Spleen (tissue), 7 donors: ENCODE results near the gene PPP1R9A.

Source experiments
- CTCF ChIP-seq, 11 experiments: fragments of 200-600 bp in 7 of 11; fragments of 450-650 bp in 4 of 11; sonication (generic) in 4 of 11; IDR thresholded peaks in 8 of 11; conservative IDR thresholded peaks in 3 of 11; 1 replicate in 7 of 11; 2 replicates in 4 of 11; pipeline versions ENCODE4 v1.4.0 to v1.8.0; 2016 to 2021; ENCODE audit warnings: antibody characterized with exemption in 11 of 11, inconsistent platforms in 4 of 11, mild to moderate bottlenecking in 1 of 11
- POLR2A ChIP-seq, 3 donors: fragments of 450-650 bp; IDR thresholded peaks; one replicate each; pipeline ENCODE4 v1.5.1; 2017; ENCODE audit warnings: antibody characterized with exemption in 3 of 3, mild to moderate bottlenecking in 1 of 3
- donor health status: DM: no; HTN: no; CAD: no; lungs with moderate emphysema.
- donor health status: DM: no; HTN: no; CAD: no.
- donor health status: DM: no; HTN: no; CAD: no.

- TF ChIP-seq POLR2A (IDR thresholded peaks at IDR 0.05) (no peak), CTCF (IDR thresholded peaks at IDR 0.05 in 8 of 11, conservative IDR thresholded peaks at IDR 0.05 in 3 of 11) (no peak)
Observed at GRCh38 chr7:95028683-95029082, 121.3 kb downstream of the PPP1R9A start.
